Activated naive CD4-positive, alpha-beta T cell treated with anti-CD3 and anti-CD28 coated beads, Interleukin-2, amount 50 U/mL, for 24 hours (primary cell): ENCODE results near the gene PCNT.

Experiments
- H3K27ac Mint-ChIP-seq: one replicate; pipeline ENCODE4 v1.8.0; 2021; ENCODE audit warnings: mild to moderate bottlenecking, mixed read lengths
- H3K27me3 Mint-ChIP-seq: one replicate; pipeline ENCODE4 v1.8.0; 2021; ENCODE audit warnings: mixed read lengths
- H3K36me3 Mint-ChIP-seq: one replicate; pipeline ENCODE4 v1.8.0; 2021; ENCODE audit warnings: mixed read lengths
- H3K4me1 Mint-ChIP-seq: one replicate; pipeline ENCODE4 v1.8.0; 2021; ENCODE audit warnings: mixed read lengths
- H3K4me3 Mint-ChIP-seq: one replicate; pipeline ENCODE4 v1.8.0; 2021; ENCODE audit warnings: mild to moderate bottlenecking, mixed read lengths
- H3K9me3 Mint-ChIP-seq: one replicate; pipeline ENCODE4 v1.8.0; 2021; ENCODE audit warnings: mixed read lengths

Gene PCNT

GRCh38 chr21:46482225-46482845, 158.4 kb downstream of the PCNT start:
- Mint-ChIP-seq H3K4me3 (no peak overlapping the region), H3K27ac (no peak overlapping the region), H3K36me3 (peaks cover 17% of the 10 kb centered on the region), H3K27me3 (no peaks in the 10 kb centered on the region), H3K9me3 (no peaks in the 10 kb centered on the region), H3K4me1 (peaks cover 44% of the 10 kb centered on the region)

- Mint-ChIP-seq H3K4me1 (peaks cover 44% of the 10 kb centered on the region), H3K9me3 (no peaks in the 10 kb centered on the region), H3K36me3 (peaks cover 16% of the 10 kb centered on the region), H3K27ac (no peak overlapping the region), H3K4me3 (no peak overlapping the region), H3K27me3 (no peaks in the 10 kb centered on the region)
Measured at GRCh38 chr21:46482846-46483231, 158.9 kb downstream of the PCNT start.

DNA sequence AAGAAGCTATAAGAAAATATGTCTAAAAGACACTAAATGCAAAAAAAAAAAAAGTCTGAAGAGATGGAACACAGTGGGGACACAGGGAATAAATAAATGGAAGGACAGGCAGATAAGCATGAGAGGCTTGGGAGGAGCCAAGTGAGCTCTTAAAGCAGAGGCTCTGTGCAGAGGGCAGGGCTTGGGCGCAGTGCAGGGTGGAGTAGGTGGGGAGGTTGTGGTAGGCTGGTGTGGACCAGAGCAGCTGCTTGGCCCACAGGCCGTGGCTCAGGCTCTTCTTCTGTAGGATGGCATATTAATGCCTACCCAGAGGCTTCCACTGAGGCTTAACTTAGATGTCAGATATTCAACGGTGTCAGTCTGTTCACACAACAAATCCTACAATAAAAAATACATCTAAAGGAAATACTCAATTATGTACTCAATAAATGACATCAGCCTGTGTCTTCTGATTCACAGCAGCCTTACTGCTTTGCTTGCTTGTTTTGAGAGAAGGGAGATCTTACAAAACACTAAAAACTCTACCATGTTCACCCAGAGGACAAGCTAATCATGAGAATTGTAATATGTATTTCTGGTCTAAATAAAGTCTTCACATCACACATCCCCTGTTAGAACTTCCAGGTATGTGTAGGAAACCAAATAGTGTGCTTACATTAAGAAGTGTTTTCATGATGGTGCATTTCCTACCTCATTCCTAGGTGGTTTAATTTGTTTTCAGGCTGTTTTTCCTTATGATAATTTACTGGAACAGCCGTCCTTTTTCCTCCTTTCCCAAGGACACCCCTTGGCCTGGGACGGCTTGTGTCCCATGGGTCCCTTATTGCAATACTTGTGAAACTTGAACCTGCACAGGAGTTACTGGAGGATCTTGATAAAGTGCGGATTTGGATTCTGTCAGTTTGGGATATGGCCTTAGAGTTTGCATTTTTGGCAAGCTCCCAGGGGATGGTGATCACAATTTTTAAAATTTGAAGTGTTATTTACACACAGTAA, 159.6 kb downstream of the PCNT start:
- Mint-ChIP-seq H3K4me1 (peaks cover 47% of the 10 kb centered on the region), H3K27ac (peak overlapping the region; percentile 18), H3K9me3 (no peaks in the 10 kb centered on the region), H3K36me3 (peaks cover 18% of the 10 kb centered on the region), H3K4me3 (no peak overlapping the region), H3K27me3 (no peaks in the 10 kb centered on the region)

GRCh38 chr21:46486481-46487126, 162.6 kb downstream of the PCNT start:
- Mint-ChIP-seq H3K27ac (no peak overlapping the region), H3K9me3 (no peaks in the 10 kb centered on the region), H3K4me1 (peaks cover 30% of the 10 kb centered on the region), H3K4me3 (no peak overlapping the region), H3K27me3 (no peaks in the 10 kb centered on the region), H3K36me3 (peaks cover 15% of the 10 kb centered on the region)

DNA sequence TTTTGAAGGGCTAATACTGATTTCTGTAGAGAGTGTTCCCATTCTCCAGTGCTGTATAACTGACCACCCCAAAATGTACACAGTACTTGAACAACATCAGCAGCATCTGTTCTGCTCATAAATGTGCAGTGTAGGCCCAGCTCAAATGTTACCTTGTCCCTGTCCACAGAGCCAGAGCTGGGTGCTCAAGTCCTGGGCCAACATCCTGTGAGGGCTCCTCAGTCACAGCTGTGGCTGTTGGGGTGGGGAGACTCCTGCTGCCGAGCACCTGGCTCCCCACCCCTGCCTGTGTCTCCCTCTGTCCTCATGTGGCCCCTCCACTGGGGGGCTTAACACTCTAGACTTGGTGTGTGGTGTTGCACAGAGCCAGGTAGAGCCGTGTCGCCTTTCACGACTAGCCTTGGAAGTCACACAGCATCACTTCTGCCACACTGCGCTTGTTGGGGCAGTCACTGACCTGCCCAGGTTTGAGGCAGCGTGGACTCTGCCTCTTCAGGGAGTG, 165.3 kb downstream of the PCNT start:
- H3K36me3 Mint-ChIP-seq: peaks cover 33% of the 10 kb centered on the region
- H3K27ac Mint-ChIP-seq: no peak overlapping the region
- no peaks in the 10 kb centered on the region for H3K27me3 Mint-ChIP-seq
- no peak overlapping the region for H3K4me3 Mint-ChIP-seq
- H3K4me1 Mint-ChIP-seq: peaks cover 20% of the 10 kb centered on the region
- H3K9me3 Mint-ChIP-seq: no peaks in the 10 kb centered on the region

DNA sequence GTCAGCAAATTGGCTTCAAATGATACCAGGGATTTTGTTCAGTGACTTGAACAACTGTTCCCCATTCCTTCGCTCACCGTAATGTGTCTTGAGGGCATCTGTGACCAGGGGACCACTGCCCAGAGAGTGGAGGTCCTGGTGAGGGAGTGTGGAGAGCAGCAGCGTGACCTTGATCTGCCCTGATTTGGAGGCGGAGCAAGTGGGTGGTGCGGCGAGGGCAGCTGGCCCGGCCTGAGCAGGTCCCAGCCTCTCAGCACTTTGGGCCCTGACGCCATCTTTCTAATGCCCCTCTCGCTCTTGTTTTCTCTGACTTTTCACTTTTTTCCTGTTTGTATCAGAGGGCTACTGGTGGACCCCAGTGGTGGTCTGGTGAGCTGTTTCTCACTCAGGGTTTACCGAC, 165.8 kb downstream of the PCNT start:
- peaks cover 33% of the 10 kb centered on the region for H3K36me3 Mint-ChIP-seq
- no peaks in the 10 kb centered on the region for H3K27me3 Mint-ChIP-seq
- H3K9me3 Mint-ChIP-seq: no peaks in the 10 kb centered on the region
- no peak overlapping the region for H3K27ac Mint-ChIP-seq
- H3K4me1 Mint-ChIP-seq: peaks cover 18% of the 10 kb centered on the region
- H3K4me3 Mint-ChIP-seq: no peak overlapping the region

DNA sequence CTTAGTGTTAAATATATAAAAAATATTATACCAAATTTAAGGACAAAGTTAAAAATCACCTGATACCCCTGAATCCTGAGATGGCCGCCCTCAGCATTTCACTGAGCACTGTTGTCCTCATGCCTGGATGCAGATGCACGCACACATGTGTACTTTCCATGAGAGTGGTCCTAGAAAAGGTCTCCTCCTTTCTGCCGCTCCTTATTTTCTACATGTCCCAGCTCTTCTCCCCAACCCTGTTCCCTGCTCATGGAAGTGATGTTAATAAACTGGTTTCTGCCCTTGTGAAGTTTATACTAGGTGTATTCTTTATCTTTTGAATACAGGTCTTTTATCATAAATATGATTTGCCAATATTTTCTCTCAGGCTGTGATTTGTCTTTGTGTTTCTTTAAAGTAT, 167.6 kb downstream of the PCNT start:
- Mint-ChIP-seq H3K36me3 (peaks cover 32% of the 10 kb centered on the region), H3K27ac (no peak overlapping the region), H3K27me3 (no peaks in the 10 kb centered on the region), H3K9me3 (no peaks in the 10 kb centered on the region), H3K4me1 (peaks cover 18% of the 10 kb centered on the region), H3K4me3 (no peak overlapping the region)

DNA sequence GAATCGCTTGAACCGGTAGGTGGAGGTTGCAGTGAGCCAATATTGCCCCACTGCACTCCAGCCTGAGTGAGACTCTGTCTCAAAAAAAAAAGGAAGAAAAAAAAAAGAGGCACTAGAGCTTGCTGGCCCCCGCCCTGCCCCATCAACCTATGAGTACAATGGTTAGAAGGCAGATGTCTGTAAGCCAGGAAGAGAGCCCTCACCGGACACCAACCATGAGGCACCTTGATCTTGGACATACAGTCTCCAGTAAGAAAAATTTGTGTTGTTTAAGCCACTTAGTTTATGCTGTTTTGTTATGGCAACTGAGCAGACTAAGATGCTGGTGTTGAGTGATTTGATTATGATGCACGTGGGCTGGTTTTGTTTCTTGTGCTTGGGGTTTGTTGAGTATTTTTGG, 168.9 kb downstream of the PCNT start:
- Mint-ChIP-seq H3K36me3 (peaks cover 33% of the 10 kb centered on the region), H3K4me1 (peaks cover 15% of the 10 kb centered on the region), H3K27ac (no peak overlapping the region), H3K9me3 (no peaks in the 10 kb centered on the region), H3K4me3 (no peak overlapping the region), H3K27me3 (no peaks in the 10 kb centered on the region)

GRCh38 chr21:46493828-46494227, 169.9 kb downstream of the PCNT start:
- H3K4me1 Mint-ChIP-seq: peaks cover 7% of the 10 kb centered on the region
- no peaks in the 10 kb centered on the region for H3K27me3 Mint-ChIP-seq
- H3K27ac Mint-ChIP-seq: no peak overlapping the region
- no peaks in the 10 kb centered on the region for H3K9me3 Mint-ChIP-seq
- H3K36me3 Mint-ChIP-seq: peaks cover 27% of the 10 kb centered on the region
- no peak overlapping the region for H3K4me3 Mint-ChIP-seq
